ENCODE measurements around the gene PLA2R1. TPM values are rescaled to one million over a fixed set of nuclear protein-coding genes. Genes with fewer than 3 reads are reported as not detected.

Gene PLA2R1
- total RNA-seq, 1 experiment from 2014 or later = 1.1 TPM

DNA sequence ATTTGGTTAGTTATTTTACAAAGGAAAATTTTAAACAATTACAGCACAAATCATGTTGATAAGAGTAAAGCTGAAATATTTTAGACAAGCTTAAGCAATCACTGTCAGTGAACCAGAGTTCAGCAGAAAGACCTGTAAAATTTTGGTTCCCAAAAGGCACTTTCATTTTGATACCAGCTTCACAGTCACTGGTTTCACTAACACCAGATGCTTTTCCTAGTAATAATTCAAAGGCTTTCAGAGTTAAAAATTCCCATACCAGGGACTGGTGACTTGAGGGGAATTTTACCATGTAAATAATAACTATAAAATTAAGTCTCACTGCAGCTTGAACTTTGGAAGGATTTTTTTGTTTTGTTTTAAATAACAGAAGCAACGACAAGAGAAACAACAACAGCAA lies 162.1 kb downstream of the PLA2R1 start:
- Mint-ChIP-seq H3K4me1 (peaks cover 7% of the 10 kb centered on the region), H3K9me3 (no peaks in the 10 kb centered on the region), H3K4me3 (no peak overlapping the region), H3K27me3 (ENCODE audit: low read depth) (peaks cover 48% of the 10 kb centered on the region), H3K27ac (no peak overlapping the region), H3K36me3 (no peaks in the 10 kb centered on the region)
- ChIA-PET POLR2A (no interaction called here), CTCF (interaction anchor here (3.0 kb wide), 1 partner anchor 21 kb away, joined by 16 read pairs; no protein-coding TSS in a partner anchor)
- no peak for TF ChIP-seq ZNF396 (CRISPR knock-in tag; IDR thresholded peaks at IDR 0.05; ENCODE audit: borderline replicate concordance)
- TF ChIP-seq NR2C2 (CRISPR knock-in tag; IDR thresholded peaks at IDR 0.05) = no peak
- TF ChIP-seq NR3C1 (CRISPR knock-in tag; conservative IDR thresholded peaks at IDR 0.05; ENCODE audit: low read depth) = no peak
- no peak for TF ChIP-seq ETV6 (CRISPR knock-in tag; IDR thresholded peaks at IDR 0.05)
- TF ChIP-seq, protein P1, sequence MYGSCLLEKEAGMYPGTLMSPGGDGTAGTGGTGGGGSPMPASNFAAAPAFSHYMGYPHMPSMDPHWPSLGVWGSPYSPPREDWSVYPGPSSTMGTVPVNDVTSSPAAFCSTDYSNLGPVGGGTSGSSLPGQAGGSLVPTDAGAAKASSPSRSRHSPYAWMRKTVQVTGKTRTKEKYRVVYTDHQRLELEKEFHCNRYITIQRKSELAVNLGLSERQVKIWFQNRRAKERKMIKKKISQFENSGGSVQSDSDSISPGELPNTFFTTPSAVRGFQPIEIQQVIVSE (CRISPR knock-in tag; IDR thresholded peaks at IDR 0.05; ENCODE audit: borderline replicate concordance) = no peak
- no peak for TF ChIP-seq FOXJ3 (CRISPR knock-in tag; IDR thresholded peaks at IDR 0.05; ENCODE audit: borderline replicate concordance)
- TF ChIP-seq, protein P2, sequence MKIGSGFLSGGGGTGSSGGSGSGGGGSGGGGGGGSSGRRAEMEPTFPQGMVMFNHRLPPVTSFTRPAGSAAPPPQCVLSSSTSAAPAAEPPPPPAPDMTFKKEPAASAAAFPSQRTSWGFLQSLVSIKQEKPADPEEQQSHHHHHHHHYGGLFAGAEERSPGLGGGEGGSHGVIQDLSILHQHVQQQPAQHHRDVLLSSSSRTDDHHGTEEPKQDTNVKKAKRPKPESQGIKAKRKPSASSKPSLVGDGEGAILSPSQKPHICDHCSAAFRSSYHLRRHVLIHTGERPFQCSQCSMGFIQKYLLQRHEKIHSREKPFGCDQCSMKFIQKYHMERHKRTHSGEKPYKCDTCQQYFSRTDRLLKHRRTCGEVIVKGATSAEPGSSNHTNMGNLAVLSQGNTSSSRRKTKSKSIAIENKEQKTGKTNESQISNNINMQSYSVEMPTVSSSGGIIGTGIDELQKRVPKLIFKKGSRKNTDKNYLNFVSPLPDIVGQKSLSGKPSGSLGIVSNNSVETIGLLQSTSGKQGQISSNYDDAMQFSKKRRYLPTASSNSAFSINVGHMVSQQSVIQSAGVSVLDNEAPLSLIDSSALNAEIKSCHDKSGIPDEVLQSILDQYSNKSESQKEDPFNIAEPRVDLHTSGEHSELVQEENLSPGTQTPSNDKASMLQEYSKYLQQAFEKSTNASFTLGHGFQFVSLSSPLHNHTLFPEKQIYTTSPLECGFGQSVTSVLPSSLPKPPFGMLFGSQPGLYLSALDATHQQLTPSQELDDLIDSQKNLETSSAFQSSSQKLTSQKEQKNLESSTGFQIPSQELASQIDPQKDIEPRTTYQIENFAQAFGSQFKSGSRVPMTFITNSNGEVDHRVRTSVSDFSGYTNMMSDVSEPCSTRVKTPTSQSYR (CRISPR knock-in tag; IDR thresholded peaks at IDR 0.05) = no peak
- TF ChIP-seq, protein P3, sequence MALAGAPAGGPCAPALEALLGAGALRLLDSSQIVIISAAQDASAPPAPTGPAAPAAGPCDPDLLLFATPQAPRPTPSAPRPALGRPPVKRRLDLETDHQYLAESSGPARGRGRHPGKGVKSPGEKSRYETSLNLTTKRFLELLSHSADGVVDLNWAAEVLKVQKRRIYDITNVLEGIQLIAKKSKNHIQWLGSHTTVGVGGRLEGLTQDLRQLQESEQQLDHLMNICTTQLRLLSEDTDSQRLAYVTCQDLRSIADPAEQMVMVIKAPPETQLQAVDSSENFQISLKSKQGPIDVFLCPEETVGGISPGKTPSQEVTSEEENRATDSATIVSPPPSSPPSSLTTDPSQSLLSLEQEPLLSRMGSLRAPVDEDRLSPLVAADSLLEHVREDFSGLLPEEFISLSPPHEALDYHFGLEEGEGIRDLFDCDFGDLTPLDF (CRISPR knock-in tag; IDR thresholded peaks at IDR 0.05) = no peak
- no peak for TF ChIP-seq FOXK1 (CRISPR knock-in tag; IDR thresholded peaks at IDR 0.05)
- TF ChIP-seq, protein P4, sequence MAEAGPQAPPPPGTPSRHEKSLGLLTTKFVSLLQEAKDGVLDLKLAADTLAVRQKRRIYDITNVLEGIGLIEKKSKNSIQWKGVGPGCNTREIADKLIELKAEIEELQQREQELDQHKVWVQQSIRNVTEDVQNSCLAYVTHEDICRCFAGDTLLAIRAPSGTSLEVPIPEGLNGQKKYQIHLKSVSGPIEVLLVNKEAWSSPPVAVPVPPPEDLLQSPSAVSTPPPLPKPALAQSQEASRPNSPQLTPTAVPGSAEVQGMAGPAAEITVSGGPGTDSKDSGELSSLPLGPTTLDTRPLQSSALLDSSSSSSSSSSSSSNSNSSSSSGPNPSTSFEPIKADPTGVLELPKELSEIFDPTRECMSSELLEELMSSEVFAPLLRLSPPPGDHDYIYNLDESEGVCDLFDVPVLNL (CRISPR knock-in tag; IDR thresholded peaks at IDR 0.05; ENCODE audit: borderline replicate concordance, low read depth) = no peak
- no peak for TF ChIP-seq ZNF232 (CRISPR knock-in tag; IDR thresholded peaks at IDR 0.05)
- no peak for TF ChIP-seq CREM (CRISPR knock-in tag; IDR thresholded peaks at IDR 0.05)
- TF ChIP-seq, protein P5, sequence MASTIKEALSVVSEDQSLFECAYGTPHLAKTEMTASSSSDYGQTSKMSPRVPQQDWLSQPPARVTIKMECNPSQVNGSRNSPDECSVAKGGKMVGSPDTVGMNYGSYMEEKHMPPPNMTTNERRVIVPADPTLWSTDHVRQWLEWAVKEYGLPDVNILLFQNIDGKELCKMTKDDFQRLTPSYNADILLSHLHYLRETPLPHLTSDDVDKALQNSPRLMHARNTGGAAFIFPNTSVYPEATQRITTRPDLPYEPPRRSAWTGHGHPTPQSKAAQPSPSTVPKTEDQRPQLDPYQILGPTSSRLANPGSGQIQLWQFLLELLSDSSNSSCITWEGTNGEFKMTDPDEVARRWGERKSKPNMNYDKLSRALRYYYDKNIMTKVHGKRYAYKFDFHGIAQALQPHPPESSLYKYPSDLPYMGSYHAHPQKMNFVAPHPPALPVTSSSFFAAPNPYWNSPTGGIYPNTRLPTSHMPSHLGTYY (CRISPR knock-in tag; IDR thresholded peaks at IDR 0.05) = no peak
- TF ChIP-seq IRF2 (CRISPR knock-in tag; IDR thresholded peaks at IDR 0.05; ENCODE audit: borderline replicate concordance, low read depth) = no peak
- TF ChIP-seq RELA (CRISPR knock-in tag; IDR thresholded peaks at IDR 0.05; ENCODE audit: borderline replicate concordance) = no peak
- TF ChIP-seq, protein P6, sequence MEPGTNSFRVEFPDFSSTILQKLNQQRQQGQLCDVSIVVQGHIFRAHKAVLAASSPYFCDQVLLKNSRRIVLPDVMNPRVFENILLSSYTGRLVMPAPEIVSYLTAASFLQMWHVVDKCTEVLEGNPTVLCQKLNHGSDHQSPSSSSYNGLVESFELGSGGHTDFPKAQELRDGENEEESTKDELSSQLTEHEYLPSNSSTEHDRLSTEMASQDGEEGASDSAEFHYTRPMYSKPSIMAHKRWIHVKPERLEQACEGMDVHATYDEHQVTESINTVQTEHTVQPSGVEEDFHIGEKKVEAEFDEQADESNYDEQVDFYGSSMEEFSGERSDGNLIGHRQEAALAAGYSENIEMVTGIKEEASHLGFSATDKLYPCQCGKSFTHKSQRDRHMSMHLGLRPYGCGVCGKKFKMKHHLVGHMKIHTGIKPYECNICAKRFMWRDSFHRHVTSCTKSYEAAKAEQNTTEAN (CRISPR knock-in tag; IDR thresholded peaks at IDR 0.05) = no peak
- TF ChIP-seq ELF4 (CRISPR knock-in tag; IDR thresholded peaks at IDR 0.05; ENCODE audit: low read depth) = no peak
- TF ChIP-seq ZBTB21 (CRISPR knock-in tag; IDR thresholded peaks at IDR 0.05; ENCODE audit: borderline replicate concordance) = no peak
- TF ChIP-seq, protein P7, sequence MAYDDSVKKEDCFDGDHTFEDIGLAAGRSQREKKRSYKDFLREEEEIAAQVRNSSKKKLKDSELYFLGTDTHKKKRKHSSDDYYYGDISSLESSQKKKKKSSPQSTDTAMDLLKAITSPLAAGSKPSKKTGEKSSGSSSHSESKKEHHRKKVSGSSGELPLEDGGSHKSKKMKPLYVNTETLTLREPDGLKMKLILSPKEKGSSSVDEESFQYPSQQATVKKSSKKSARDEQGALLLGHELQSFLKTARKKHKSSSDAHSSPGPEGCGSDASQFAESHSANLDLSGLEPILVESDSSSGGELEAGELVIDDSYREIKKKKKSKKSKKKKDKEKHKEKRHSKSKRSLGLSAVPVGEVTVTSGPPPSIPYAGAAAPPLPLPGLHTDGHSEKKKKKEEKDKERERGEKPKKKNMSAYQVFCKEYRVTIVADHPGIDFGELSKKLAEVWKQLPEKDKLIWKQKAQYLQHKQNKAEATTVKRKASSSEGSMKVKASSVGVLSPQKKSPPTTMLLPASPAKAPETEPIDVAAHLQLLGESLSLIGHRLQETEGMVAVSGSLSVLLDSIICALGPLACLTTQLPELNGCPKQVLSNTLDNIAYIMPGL (CRISPR knock-in tag; IDR thresholded peaks at IDR 0.05) = no peak
- TF ChIP-seq HMGA2 (CRISPR knock-in tag; IDR thresholded peaks at IDR 0.05) = no peak
- ATAC-seq = no peak
- no peak for DNase-seq (ENCODE audit: low spot score)

Data from WTC11 (cell line).